PC-9 (cell line): ENCODE data around the gene MICAL3. TPM values are rescaled to one million over a fixed set of nuclear protein-coding genes. Genes with fewer than 3 reads are reported as not detected.

Experiments used
- BruUV-seq: library from RNA; stranded (reverse); fragments of 400-500 nt; replicated peaks from 2 replicates; lab custom pipeline; 2021; lab: Mats Ljungman, UMichigan
- CTCF ChIA-PET: fragments of 300-600 bp; sonication (Branson Sonifier 250); formaldehyde crosslinking; loops from one replicate; lab custom pipeline; 2022; ENCODE audit warnings: antibody characterized with exemption; lab: Charles Lee
- POLR2A ChIA-PET: fragments of 300-600 bp; sonication (Branson Sonifier 250); formaldehyde crosslinking; loops from one replicate; lab custom pipeline; 2022; ENCODE audit warnings: antibody characterized with exemption; ENCODE audit not compliant: unreplicated experiment; lab: Charles Lee
- DNase-seq, 2 experiments: peaks; one replicate each; pipeline versions ENCODE4 v3.0.0 to v3.0.0-alpha.2; 2015 to 2022; ENCODE audit warnings: mixed read lengths in 1 of 2
- H2AFZ ChIP-seq: fragments of 200-600 bp; sonication (generic); 2 replicates; pipeline ENCODE4 v1.8.1; 2017; ENCODE audit warnings: antibody characterized with exemption
- H3F3A ChIP-seq: fragments of 200-600 bp; sonication (generic); 2 replicates; pipeline ENCODE4 v1.8.1; 2017; ENCODE audit warnings: antibody characterized with exemption, mild to moderate bottlenecking, low read depth; ENCODE audit not compliant: insufficient read depth
- H3K27ac ChIP-seq: fragments of 200-600 bp; sonication (generic); 2 replicates; pipeline ENCODE4 v1.6.1; 2016; ENCODE audit warnings: mixed run types
- H3K27me3 ChIP-seq: fragments of 200-600 bp; sonication (generic); 2 replicates; pipeline ENCODE4 v1.6.1; 2016; ENCODE audit warnings: low read depth, mixed run types; ENCODE audit not compliant: insufficient read depth
- H3K36me3 ChIP-seq: fragments of 200-600 bp; sonication (generic); 2 replicates; pipeline ENCODE4 v1.6.1; 2016; ENCODE audit warnings: low read depth, mixed run types
- H3K4me1 ChIP-seq: fragments of 200-600 bp; sonication (generic); replicated peaks from 2 replicates; pipeline ENCODE4 v1.6.1; 2016; ENCODE audit warnings: mixed run types; ENCODE audit not compliant: insufficient read depth
- H3K4me2 ChIP-seq: fragments of 200-600 bp; sonication (generic); 2 replicates; pipeline ENCODE4 v1.6.1; 2017; ENCODE audit warnings: mixed run types
- H3K4me3 ChIP-seq: fragments of 200-600 bp; sonication (generic); 2 replicates; pipeline ENCODE4 v1.6.1; 2016; ENCODE audit warnings: mixed run types
- H3K79me2 ChIP-seq: fragments of 200-600 bp; sonication (generic); 2 replicates; pipeline ENCODE4 v1.6.1; 2017; ENCODE audit warnings: low read depth, mixed run types
- H3K9me2 ChIP-seq: fragments of 200-600 bp; sonication (generic); 2 replicates; pipeline ENCODE4 v1.8.1; 2017; ENCODE audit warnings: mild to moderate bottlenecking; ENCODE audit not compliant: insufficient read depth
- H3K9me3 ChIP-seq: fragments of 200-600 bp; sonication (generic); 2 replicates; pipeline ENCODE4 v1.8.1; 2016; ENCODE audit warnings: low read depth; ENCODE audit not compliant: insufficient read depth
- H4K20me1 ChIP-seq: fragments of 200-600 bp; sonication (generic); 2 replicates; pipeline ENCODE4 v1.8.1; 2017; ENCODE audit not compliant: insufficient read depth
- EZH2 ChIP-seq: fragments of 200-600 bp; sonication (generic); IDR thresholded peaks from 2 replicates; pipeline ENCODE4 v1.8.0; 2017; ENCODE audit warnings: antibody characterized with exemption, low read depth
- intact Hi-C: fragments of 100-400 bp; cut with micrococcal nuclease; formaldehyde crosslinking; loops from one replicate; pipeline ENCODE4 v1.10.0; 2022; ENCODE audit not compliant: unreplicated experiment
- total RNA-seq: library from RNA; stranded (reverse); gene quantifications from 2 replicates; pipeline ENCODE4 v1.2.3, GENCODE V29; 2021
- TF ChIP-seq, protein P1 (sequence below): fragments of 200-600 bp; sonication (generic); conservative IDR thresholded peaks from 2 replicates; pipeline ENCODE4 v1.6.1; 2017; ENCODE audit warnings: mixed run types, antibody characterized with exemption, mild to moderate bottlenecking, moderate library complexity

MICAL3 gene
- total RNA-seq, 1 experiment from 2014 or later = 27.4 TPM

DNA sequence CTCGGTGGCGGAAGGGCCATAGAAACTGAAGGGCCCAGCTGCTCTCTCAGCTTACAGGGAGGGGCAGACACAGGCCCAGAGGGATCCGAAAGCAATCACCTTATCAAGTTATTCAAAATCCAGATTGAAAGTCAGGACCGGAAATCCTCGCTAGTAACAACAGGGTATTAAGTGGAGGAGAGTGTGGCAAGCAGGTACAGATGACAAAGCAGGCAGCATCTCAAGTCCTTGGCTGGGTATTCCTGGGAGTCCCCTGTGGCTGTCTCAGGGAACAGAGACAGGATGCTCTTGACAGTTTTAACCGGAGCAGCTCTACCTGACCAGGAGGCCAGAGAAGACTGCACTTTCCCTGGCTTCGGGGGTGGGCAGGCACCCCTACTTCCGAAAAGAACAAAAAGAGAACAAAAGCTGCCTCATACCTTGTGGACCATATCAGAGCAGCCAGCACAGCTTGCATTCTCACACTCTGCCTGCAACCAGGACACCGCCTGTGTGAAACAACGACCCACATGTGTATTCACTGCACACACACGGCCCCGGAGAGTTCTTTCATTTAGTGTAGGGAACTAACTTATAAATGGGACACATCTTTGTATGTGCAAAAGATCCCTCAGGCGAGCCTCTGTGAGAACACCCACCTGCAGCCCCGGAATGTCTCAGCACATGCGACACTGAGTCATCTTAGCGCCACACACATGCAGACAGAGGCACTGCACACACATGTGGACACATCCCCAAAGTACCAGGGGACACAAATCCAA, 78.3 kb downstream of the MICAL3 start:
- no peak for DNase-seq
- H3K9me2 ChIP-seq = no peaks in the 10 kb centered on the region
- H2AFZ ChIP-seq = no peak overlapping the region
- no peaks in the 10 kb centered on the region; the same call in 1 of the 2 replicates for H4K20me1 ChIP-seq
- no peaks in the 10 kb centered on the region for H3F3A ChIP-seq
- ChIA-PET CTCF (no interaction called here), POLR2A (interaction anchor here (0.6 kb wide), 1 partner anchor 14 kb away, joined by 3 read pairs; no protein-coding TSS in a partner anchor)
- TF ChIP-seq, protein P1, sequence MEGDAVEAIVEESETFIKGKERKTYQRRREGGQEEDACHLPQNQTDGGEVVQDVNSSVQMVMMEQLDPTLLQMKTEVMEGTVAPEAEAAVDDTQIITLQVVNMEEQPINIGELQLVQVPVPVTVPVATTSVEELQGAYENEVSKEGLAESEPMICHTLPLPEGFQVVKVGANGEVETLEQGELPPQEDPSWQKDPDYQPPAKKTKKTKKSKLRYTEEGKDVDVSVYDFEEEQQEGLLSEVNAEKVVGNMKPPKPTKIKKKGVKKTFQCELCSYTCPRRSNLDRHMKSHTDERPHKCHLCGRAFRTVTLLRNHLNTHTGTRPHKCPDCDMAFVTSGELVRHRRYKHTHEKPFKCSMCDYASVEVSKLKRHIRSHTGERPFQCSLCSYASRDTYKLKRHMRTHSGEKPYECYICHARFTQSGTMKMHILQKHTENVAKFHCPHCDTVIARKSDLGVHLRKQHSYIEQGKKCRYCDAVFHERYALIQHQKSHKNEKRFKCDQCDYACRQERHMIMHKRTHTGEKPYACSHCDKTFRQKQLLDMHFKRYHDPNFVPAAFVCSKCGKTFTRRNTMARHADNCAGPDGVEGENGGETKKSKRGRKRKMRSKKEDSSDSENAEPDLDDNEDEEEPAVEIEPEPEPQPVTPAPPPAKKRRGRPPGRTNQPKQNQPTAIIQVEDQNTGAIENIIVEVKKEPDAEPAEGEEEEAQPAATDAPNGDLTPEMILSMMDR = no peak
- TF ChIP-seq EZH2 = no peak
- H3K4me1 ChIP-seq = no peaks in the 10 kb centered on the region
- H3K9me3 ChIP-seq = no peaks in the 10 kb centered on the region
- H3K27ac ChIP-seq = no peak overlapping the region
- no peak overlapping the region for H3K4me3 ChIP-seq
- no peak overlapping the region for H3K4me2 ChIP-seq
- H3K36me3 ChIP-seq = no peaks in the 10 kb centered on the region
- intact Hi-C loops = no loop called here
- no TSS peak for BruUV-seq
- no peaks in the 10 kb centered on the region for H3K27me3 ChIP-seq
- H3K79me2 ChIP-seq = no peaks in the 10 kb centered on the region

DNA sequence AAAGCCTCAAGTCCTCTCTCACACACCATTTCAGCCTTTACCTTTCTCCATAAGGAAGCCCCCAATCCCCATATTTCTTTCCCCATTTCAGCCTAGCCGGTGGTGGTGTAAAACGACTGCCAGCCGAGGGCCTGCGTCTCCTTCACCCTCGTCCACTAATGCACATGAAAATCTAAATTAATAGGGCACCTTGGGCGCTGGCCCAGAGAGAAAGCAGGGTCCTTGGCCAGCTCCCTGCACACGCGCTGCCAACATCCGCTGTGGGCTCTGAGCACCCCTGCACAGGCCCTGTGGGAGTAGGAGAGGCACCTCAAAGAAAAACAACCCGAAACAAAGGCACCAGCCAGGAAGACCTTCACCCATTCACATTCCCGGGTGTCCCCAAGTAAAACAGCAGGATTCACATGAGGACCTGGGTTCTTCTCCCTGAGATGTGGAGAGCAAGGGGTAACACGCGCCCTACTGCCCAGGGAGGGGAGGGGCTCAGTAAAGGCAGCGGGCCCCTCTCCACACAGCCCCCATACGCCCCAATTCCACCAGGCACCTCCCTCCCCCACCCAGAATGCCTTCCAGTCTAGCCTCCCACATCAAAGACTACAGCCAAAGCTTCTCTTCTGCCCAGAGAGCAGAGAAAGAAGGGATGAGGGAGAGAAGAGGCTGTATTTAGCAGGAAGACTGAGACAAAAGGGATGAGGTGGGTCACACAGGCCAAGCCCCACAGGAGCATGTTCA, 79.0 kb downstream of the MICAL3 start:
- Histone ChIP-seq H3K9me2 (no peaks in the 10 kb centered on the region), H3K36me3 (no peaks in the 10 kb centered on the region), H3K4me2 (no peak overlapping the region), H3K4me1 (no peaks in the 10 kb centered on the region), H3F3A (no peaks in the 10 kb centered on the region), H2AFZ (no peak overlapping the region), H3K27me3 (no peaks in the 10 kb centered on the region), H3K9me3 (no peaks in the 10 kb centered on the region), H3K4me3 (no peak overlapping the region), H4K20me1 (no peaks in the 10 kb centered on the region; the same call in 1 of the 2 replicates), H3K79me2 (no peaks in the 10 kb centered on the region), H3K27ac (no peak overlapping the region)
- ChIA-PET POLR2A (interaction anchor here (0.6 kb wide), 1 partner anchor 14 kb away, joined by 3 read pairs; no protein-coding TSS in a partner anchor), CTCF (no interaction called here)
- intact Hi-C loops = no loop called here
- no peak for DNase-seq
- TF ChIP-seq, protein P1 = no peak
- no peak for TF ChIP-seq EZH2
- no TSS peak for BruUV-seq

DNA sequence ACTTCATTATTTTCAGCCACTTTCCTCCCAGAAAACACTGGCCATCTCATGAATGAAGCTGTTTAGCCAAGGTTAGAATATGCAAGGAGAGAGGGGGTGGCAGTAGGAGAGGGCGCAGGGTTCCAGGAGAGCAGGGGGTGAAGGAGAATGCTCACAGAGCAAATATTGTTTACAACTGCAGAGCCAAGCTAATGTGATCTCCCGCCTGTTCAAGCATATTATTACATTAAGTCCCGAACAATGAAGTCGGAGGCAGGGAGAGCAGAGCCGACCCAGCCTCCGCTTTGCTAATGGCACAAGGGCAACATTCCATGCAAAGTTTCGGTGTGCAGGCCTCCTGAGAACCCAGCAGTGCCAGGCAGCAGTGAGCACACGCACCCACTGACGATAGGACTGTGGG, 80.1 kb downstream of the MICAL3 start:
- no peak overlapping the region for H2AFZ ChIP-seq
- no peaks in the 10 kb centered on the region for H3K9me2 ChIP-seq
- no TSS peak for BruUV-seq
- H3K79me2 ChIP-seq = no peaks in the 10 kb centered on the region
- TF ChIP-seq, protein P1 = no peak
- no peak for TF ChIP-seq EZH2
- intact Hi-C loops = no loop called here
- ChIA-PET POLR2A (no interaction called here), CTCF (no interaction called here)
- H3F3A ChIP-seq = no peaks in the 10 kb centered on the region
- no peak for DNase-seq
- no peaks in the 10 kb centered on the region for H3K27me3 ChIP-seq
- H3K9me3 ChIP-seq = no peaks in the 10 kb centered on the region
- H4K20me1 ChIP-seq = no peaks in the 10 kb centered on the region; the same call in 1 of the 2 replicates
- H3K4me1 ChIP-seq = no peaks in the 10 kb centered on the region
- no peak overlapping the region for H3K4me2 ChIP-seq
- H3K27ac ChIP-seq = no peak overlapping the region
- H3K4me3 ChIP-seq = no peak overlapping the region
- H3K36me3 ChIP-seq = no peaks in the 10 kb centered on the region
